Fibroblast of skin of left quadriceps (primary cell): Measurements from ENCODE around the gene TMEM232.

Source experiments
- DNase-seq, 2 experiments: peaks; one replicate each; pipeline ENCODE4 v3.0.0-alpha.2; 2013; ENCODE audit warnings: low read depth in 2 of 2

Gene TMEM232

GRCh38 chr5:110402562-110402961 is 323.9 kb downstream of the TMEM232 start:
- no peak for DNase-seq

- peak in 1 of 2 experiments; percentile 58 for DNase-seq
These were observed 324.6 kb downstream of the TMEM232 start for GRCh38 chr5:110401881-110402280.

- no peak for DNase-seq
These were observed 327.5 kb downstream of the TMEM232 start for GRCh38 chr5:110398951-110399350.

GRCh38 chr5:110397281-110397680 is 329.2 kb downstream of the TMEM232 start:
- no peak for DNase-seq

GRCh38 chr5:110386782-110387181 is 339.7 kb downstream of the TMEM232 start:
- DNase-seq, result peak; percentile 62 to 65

- peak in 1 of 2 experiments; percentile 39 for DNase-seq
These were observed 343.2 kb downstream of the TMEM232 start for GRCh38 chr5:110383231-110383630.

GRCh38 chr5:110377943-110378342 is 348.5 kb downstream of the TMEM232 start:
- DNase-seq, result peak; percentile 87

GRCh38 chr5:110377361-110377760 is 349.1 kb downstream of the TMEM232 start:
- DNase-seq, result peak; percentile 58 to 62

GRCh38 chr5:110376281-110376951 is 350.1 kb downstream of the TMEM232 start:
- peak; percentile 97 for DNase-seq

- DNase-seq, result no peak
These were observed 354.8 kb downstream of the TMEM232 start for GRCh38 chr5:110371725-110372041.

GRCh38 chr5:110371011-110371724 is 355.3 kb downstream of the TMEM232 start:
- no peak for DNase-seq
